Uterus (tissue), 4 donors: ENCODE measurements around the gene PLB1. TPM values are rescaled to one million over a fixed set of nuclear protein-coding genes. Genes with fewer than 3 reads are reported as not detected.

Source experiments
- DNase-seq, 2 donors: peaks; one replicate each; pipeline ENCODE4 v3.0.0-alpha.2; 2019 to 2020
- H3K27ac ChIP-seq, 2 donors: fragments of 200-600 bp; sonication (generic); 1 replicate in 1 of 2; 2 replicates in 1 of 2; pipeline ENCODE4 v1.5.1; 2016 to 2018
- H3K27me3 ChIP-seq, 2 donors: fragments of 200-600 bp; sonication (generic); one replicate each; pipeline ENCODE4 v1.5.1; 2018 to 2019; ENCODE audit warnings: control low read depth in 1 of 2
- H3K36me3 ChIP-seq, 2 donors: fragments of 200-600 bp; sonication (generic); one replicate each; pipeline ENCODE4 v1.5.1; 2019; ENCODE audit warnings: control low read depth in 1 of 2
- H3K4me1 ChIP-seq, 2 donors: fragments of 200-600 bp; sonication (generic); one replicate each; pipeline ENCODE4 v1.5.1; 2018 to 2019; ENCODE audit warnings: control low read depth in 1 of 2
- H3K4me3 ChIP-seq, 2 donors: fragments of 200-600 bp; sonication (generic); 1 replicate in 1 of 2; 2 replicates in 1 of 2; pipeline ENCODE4 v1.5.1; 2018 to 2019; ENCODE audit warnings: mild to moderate bottlenecking in 1 of 2
- H3K9me3 ChIP-seq, 2 donors: fragments of 200-600 bp; sonication (generic); one replicate each; pipeline ENCODE4 v1.5.1; 2019; ENCODE audit warnings: control low read depth in 1 of 2
- CTCF ChIP-seq, 4 experiments: fragments of 200-600 bp in 2 of 4; fragments of 450-650 bp in 2 of 4; sonication (generic) in 2 of 4; IDR thresholded peaks; one replicate each; pipeline ENCODE4 v1.5.1; 2016 to 2019; ENCODE audit warnings: antibody characterized with exemption in 4 of 4, mild to moderate bottlenecking in 2 of 4, moderate library complexity in 1 of 4
- POLR2A ChIP-seq, 2 donors: fragments of 450-650 bp; IDR thresholded peaks; one replicate each; pipeline ENCODE4 v1.6.1; 2016; ENCODE audit warnings: antibody characterized with exemption in 2 of 2, mild to moderate bottlenecking in 1 of 2, moderate library complexity in 1 of 2
- intact Hi-C: fragments of 100-400 bp; cut with DNase I; formaldehyde crosslinking; loops from one replicate; pipeline ENCODE4 v1.15.1; 2023; ENCODE audit warnings: low total_unique reads
- total RNA-seq, 4 donors: library from RNA; depleted of rRNA in 3 of 4; stranded (reverse); fragments of >200 nt in 3 of 4; gene quantifications; one replicate each; pipeline versions ENCODE4 v1.1.0 to v1.2.4, GENCODE V29; 2014 to 2023
- donor health status: DM: yes; HTN: yes; CAD: no.

The PLB1 gene
- total RNA-seq, 4 donors from 2014 or later: 2.9 to 12.4 (median 5.2) TPM

DNA sequence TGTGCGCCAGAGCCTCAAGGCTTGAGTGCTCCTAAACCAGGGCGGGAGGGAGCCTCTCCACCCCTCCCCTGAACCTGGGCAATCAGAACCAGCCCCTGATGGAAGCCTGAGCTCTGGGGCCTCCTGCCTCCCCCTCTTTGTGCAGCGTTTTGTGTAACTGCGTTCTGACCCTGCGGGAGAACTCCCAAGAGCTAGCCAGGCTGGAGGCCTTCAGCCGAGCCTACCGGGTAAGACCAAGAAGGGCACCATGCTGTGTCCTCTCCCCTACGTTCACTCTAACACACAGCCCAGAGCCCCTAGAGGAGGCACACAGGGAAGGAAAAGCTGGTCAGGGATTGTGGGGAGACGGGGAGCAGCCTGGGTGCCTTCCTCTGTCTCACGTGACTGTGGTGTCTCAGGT is 108.0 kb downstream of the PLB1 start:
- peaks cover 0 to 6% of the 10 kb centered on the region in 2 donors for H3K4me1 ChIP-seq
- no peaks in the 10 kb centered on the region for H3K36me3 ChIP-seq
- H3K27ac ChIP-seq: no peak overlapping the region
- intact Hi-C loops: no loop called here
- no peak for DNase-seq
- no peaks in the 10 kb centered on the region for H3K9me3 ChIP-seq
- H3K27me3 ChIP-seq: no peaks in the 10 kb centered on the region
- TF ChIP-seq POLR2A (IDR thresholded peaks at IDR 0.05) (no peak), CTCF (IDR thresholded peaks at IDR 0.05) (no peak)
- H3K4me3 ChIP-seq: no peak overlapping the region

DNA sequence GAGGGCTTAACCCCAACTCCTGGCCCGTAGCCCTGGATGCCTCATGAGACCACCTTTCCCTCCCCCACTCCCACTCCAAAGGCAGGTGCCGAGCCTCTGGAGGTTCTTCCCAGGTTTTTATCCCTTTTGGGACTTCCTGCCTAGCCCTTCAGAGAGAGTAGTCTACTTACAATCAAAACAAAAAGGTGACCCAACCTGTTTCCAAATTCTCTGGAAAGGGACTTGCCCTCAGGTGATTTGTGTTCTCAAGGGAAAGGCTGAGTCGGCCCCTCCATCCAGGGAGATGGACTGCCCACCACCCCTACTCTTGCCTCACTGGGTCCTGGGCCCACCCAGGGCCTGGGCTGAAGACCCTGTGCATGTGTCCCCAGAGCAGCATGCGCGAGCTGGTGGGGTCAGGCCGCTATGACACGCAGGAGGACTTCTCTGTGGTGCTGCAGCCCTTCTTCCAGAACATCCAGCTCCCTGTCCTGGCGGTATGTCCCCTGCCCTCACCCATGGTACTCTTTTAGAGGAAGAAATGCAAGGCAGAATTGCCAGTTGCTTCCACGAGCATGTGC is 108.5 kb downstream of the PLB1 start:
- Histone ChIP-seq H3K4me1 (peaks cover 0 to 7% of the 10 kb centered on the region in 2 donors), H3K36me3 (no peaks in the 10 kb centered on the region), H3K27ac (no peak overlapping the region), H3K4me3 (no peak overlapping the region), H3K9me3 (no peaks in the 10 kb centered on the region), H3K27me3 (no peaks in the 10 kb centered on the region)
- DNase-seq: no peak
- TF ChIP-seq CTCF (IDR thresholded peaks at IDR 0.05) (no peak), POLR2A (IDR thresholded peaks at IDR 0.05) (no peak)
- intact Hi-C loops: no loop called here

DNA sequence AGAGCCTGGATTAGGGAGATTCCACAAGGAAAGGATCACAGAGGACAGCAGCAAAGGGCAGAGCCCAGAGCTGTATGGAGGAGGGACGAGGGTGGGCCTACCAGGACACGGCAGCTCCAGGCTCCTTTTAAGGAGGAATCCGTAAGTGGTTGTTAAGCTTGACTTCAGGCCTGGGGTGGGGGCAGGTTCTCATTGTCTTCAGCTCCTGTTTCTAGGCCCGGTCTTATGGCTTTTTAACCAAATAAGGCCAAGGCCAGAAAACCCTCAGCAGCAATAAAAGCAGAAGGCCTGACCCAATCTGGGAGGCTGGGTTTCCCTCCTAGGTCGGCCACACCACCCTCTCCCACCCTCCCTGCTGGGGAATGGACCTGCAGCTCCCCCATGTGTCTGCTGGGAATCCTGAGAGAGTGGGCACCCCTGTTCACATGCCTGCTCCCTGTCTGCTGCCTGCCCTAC is 111.2 kb downstream of the PLB1 start:
- Histone ChIP-seq H3K27ac (peak overlapping the region; percentile 89 to 93), H3K27me3 (no peaks in the 10 kb centered on the region), H3K9me3 (no peaks in the 10 kb centered on the region), H3K36me3 (no peaks in the 10 kb centered on the region), H3K4me1 (peaks cover 0 to 7% of the 10 kb centered on the region in 2 donors), H3K4me3 (no peak overlapping the region)
- intact Hi-C loops: no loop called here
- DNase-seq: peak; percentile 61 to 90
- TF ChIP-seq CTCF (IDR thresholded peaks at IDR 0.05) (peak in 3 of 4 experiments; percentile 24 to 49 (median 40)), POLR2A (IDR thresholded peaks at IDR 0.05) (peak in 1 of 2 donors; percentile 49)

DNA sequence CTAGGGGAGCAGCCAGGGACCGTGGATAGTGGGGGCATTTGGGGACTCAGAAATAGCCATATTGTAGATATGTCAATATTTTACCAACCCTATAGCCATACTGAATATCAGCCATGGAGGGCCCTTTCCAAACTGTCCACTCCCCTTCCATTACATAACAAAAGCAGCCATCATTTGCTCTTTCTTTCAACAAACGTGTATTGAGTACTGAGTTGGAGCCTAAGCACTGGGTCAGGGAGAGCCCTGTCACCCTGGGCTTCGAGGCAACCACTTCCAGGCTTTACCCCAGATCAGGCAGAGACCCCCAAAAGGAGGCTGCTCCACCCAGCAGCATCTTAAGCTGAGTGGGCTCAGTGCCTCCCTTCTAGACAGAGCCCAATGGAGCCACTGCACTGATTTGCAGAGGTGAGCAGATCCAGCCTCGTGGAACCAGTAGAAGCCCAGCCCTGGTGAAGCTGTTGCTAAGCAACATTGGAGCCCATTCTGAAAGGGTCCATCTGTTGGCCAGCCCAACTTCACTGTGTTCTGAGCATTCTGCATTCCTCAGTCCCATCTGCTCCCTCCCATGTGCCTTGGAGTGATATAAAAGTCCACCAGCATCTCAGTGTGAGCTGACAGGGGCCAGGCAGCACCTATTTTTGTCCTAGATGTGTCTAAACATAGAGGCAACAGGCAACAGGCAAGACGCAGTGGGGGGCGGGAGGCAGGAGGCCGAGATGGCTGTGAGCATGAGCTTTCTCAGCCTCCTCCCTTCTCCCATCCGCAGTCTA is 112.1 kb downstream of the PLB1 start:
- Histone ChIP-seq H3K27ac (peak overlapping the region; percentile 89 to 93), H3K9me3 (no peaks in the 10 kb centered on the region), H3K4me1 (peaks cover 0 to 7% of the 10 kb centered on the region in 2 donors), H3K27me3 (no peaks in the 10 kb centered on the region), H3K36me3 (no peaks in the 10 kb centered on the region), H3K4me3 (no peak overlapping the region)
- DNase-seq: no peak
- intact Hi-C loops: no loop called here
- TF ChIP-seq POLR2A (IDR thresholded peaks at IDR 0.05): no peak
- no peak for TF ChIP-seq CTCF (IDR thresholded peaks at IDR 0.05)
